Measurements from ENCODE around the gene NOCT.
"Not testable (repeated sequence)": the region's sequence is repeated elsewhere in the genome, so short reads cannot be mapped to it uniquely, and the experiment has no call there.

GRCh38 chr4:139001430-139001829, 14.2 kb upstream of the NOCT start:
- TF ChIP-seq CTCF (conservative IDR thresholded peaks at IDR 0.05; ENCODE audit: low read depth, low read length); FOS (IDR thresholded peaks at IDR 0.05; ENCODE audit: low read depth, low read length); CEBPB (IDR thresholded peaks at IDR 0.05; ENCODE audit: low read depth, low read length); MXI1 (IDR thresholded peaks at IDR 0.05; ENCODE audit: borderline replicate concordance, low read depth, low read length); POLR2A (IDR thresholded peaks at IDR 0.05; ENCODE audit: low read depth, low read length); CHD1 (IDR thresholded peaks at IDR 0.05; ENCODE audit: low read depth, low read length); SMC3 (IDR thresholded peaks at IDR 0.05; ENCODE audit: low read depth, low read length); RAD21 (IDR thresholded peaks at IDR 0.05; ENCODE audit: low read length); USF2 (IDR thresholded peaks at IDR 0.05; ENCODE audit: low read depth, low read length); RCOR1 (IDR thresholded peaks at IDR 0.05; ENCODE audit: insufficient replicate concordance, low read length): not testable (repeated sequence)
